Measurements from ENCODE around the gene SC5D. TPM values are rescaled to one million over a fixed set of nuclear protein-coding genes. Genes with fewer than 3 reads are reported as not detected.

SC5D gene
- total RNA-seq = 10 to 100 TPM; 14.9 to 28.5 TPM

GRCh38 chr11:121292495-121293287, at the start of gene SC5D:
Gene SC5D, plus strand, starts transcription at chr11:121292771. Its CDS starts 10,605 bp downstream, at chr11:121303376.
- no peaks in the 10 kb centered on the region for H3K36me3 ChIP-seq
- H3K4me3 ChIP-seq = peak within 1 kb of the TSS; percentile 88
- TF ChIP-seq CTCF (IDR thresholded peaks at IDR 0.05) = no peak
- peak; percentile 97 for ATAC-seq (ENCODE audit: insufficient number of reproducible peaks, low FRiP score, low read depth)
- H3K27ac ChIP-seq = peak within 1 kb of the TSS; percentile 89
- peaks cover 8 to 24% of the 10 kb centered on the region in 2 donors for H3K4me1 ChIP-seq (ENCODE audit: control insufficient read depth in 1 of 2, low read depth in 2 of 2)
- no peaks in the 10 kb centered on the region for H3K9me3 ChIP-seq
- H3K27me3 ChIP-seq (replicated peaks; ENCODE audit: insufficient read depth) = no peaks in the 10 kb centered on the region
- DNase-seq (ENCODE audit: low spot score) = peak; percentile 73

GRCh38 chr11:121244884-121245283, 47.7 kb upstream of the SC5D start:
- no peaks in the 10 kb centered on the region for H3K4me1 ChIP-seq (ENCODE audit: control insufficient read depth in 1 of 2, low read depth in 2 of 2)
- H3K27ac ChIP-seq = no peak overlapping the region
- no peak overlapping the region for H3K4me3 ChIP-seq
- no peaks in the 10 kb centered on the region for H3K27me3 ChIP-seq (replicated peaks; ENCODE audit: insufficient read depth)
- H3K36me3 ChIP-seq = no peaks in the 10 kb centered on the region
- no peak for TF ChIP-seq CTCF (IDR thresholded peaks at IDR 0.05)
- H3K9me3 ChIP-seq = no peaks in the 10 kb centered on the region
- DNase-seq (ENCODE audit: low spot score) (no peak), ATAC-seq (ENCODE audit: insufficient number of reproducible peaks, low FRiP score, low read depth) (no peak)

- ATAC-seq (ENCODE audit: insufficient number of reproducible peaks, low FRiP score, low read depth) = no peak
Observed at GRCh38 chr11:121246021-121246768, 46.4 kb upstream of the SC5D start.

GRCh38 chr11:121246769-121247035, 45.9 kb upstream of the SC5D start:
- DNase-seq (ENCODE audit: low spot score) (no peak), ATAC-seq (ENCODE audit: insufficient number of reproducible peaks, low FRiP score, low read depth) (no peak)
- no peaks in the 10 kb centered on the region for H3K36me3 ChIP-seq
- H3K4me3 ChIP-seq = no peak overlapping the region
- no peaks in the 10 kb centered on the region for H3K27me3 ChIP-seq (replicated peaks; ENCODE audit: insufficient read depth)
- no peak overlapping the region for H3K27ac ChIP-seq
- no peaks in the 10 kb centered on the region for H3K4me1 ChIP-seq (ENCODE audit: control insufficient read depth in 1 of 2, low read depth in 2 of 2)
- no peaks in the 10 kb centered on the region for H3K9me3 ChIP-seq
- TF ChIP-seq CTCF (IDR thresholded peaks at IDR 0.05) = no peak

More at GRCh38 chr11:121246021-121246768, 46.4 kb upstream of the SC5D start:
- Histone ChIP-seq H3K9me3 (no peaks in the 10 kb centered on the region), H3K27ac (no peak overlapping the region), H3K27me3 (replicated peaks; ENCODE audit: insufficient read depth) (no peaks in the 10 kb centered on the region), H3K4me3 (no peak overlapping the region), H3K36me3 (no peaks in the 10 kb centered on the region), H3K4me1 (ENCODE audit: control insufficient read depth in 1 of 2, low read depth in 2 of 2) (no peaks in the 10 kb centered on the region)
- TF ChIP-seq CTCF (IDR thresholded peaks at IDR 0.05) = no peak
- no peak for DNase-seq (ENCODE audit: low spot score)

- TF ChIP-seq CTCF (IDR thresholded peaks at IDR 0.05) = no peak
- DNase-seq (ENCODE audit: low spot score) (no peak), ATAC-seq (ENCODE audit: insufficient number of reproducible peaks, low FRiP score, low read depth) (no peak)
- Histone ChIP-seq H3K9me3 (no peaks in the 10 kb centered on the region), H3K27me3 (replicated peaks; ENCODE audit: insufficient read depth) (no peaks in the 10 kb centered on the region), H3K4me1 (ENCODE audit: control insufficient read depth in 1 of 2, low read depth in 2 of 2) (no peaks in the 10 kb centered on the region), H3K36me3 (no peaks in the 10 kb centered on the region), H3K4me3 (no peak overlapping the region), H3K27ac (no peak overlapping the region)
Observed at GRCh38 chr11:121248496-121248895, 44.1 kb upstream of the SC5D start.

Measured in thoracic aorta (tissue), 2 donors.